HepG2 (cell line): ENCODE measurements around the gene ZNF48. TPM values are rescaled to one million over a fixed set of nuclear protein-coding genes. Genes with fewer than 3 reads are reported as not detected.
A peak's percentile ranks its signal among the peaks of the same experiment; 100 is the strongest.

Experiments
- AHR ChIP-seq: IDR thresholded peaks from 2 replicates; pipeline ENCODE4 v1.6.1; 2018; ENCODE audit warnings: missing genetic modification reagents, missing compliant biosample characterization
- CREM ChIP-seq, 2 experiments: sonication (generic) in 1 of 2; formaldehyde crosslinking in 1 of 2; IDR thresholded peaks; 2 replicates each; pipeline versions ENCODE4 v1.4.0 to v1.6.1; 2016 to 2020; ENCODE audit warnings: antibody characterized with exemption in 1 of 2, mild to moderate bottlenecking in 1 of 2, missing genetic modification reagents in 1 of 2
- FOXK2 ChIP-seq: fragments of 450-650 bp; IDR thresholded peaks from 2 replicates; pipeline ENCODE4 v1.6.1; 2016
- FUBP1 ChIP-seq: sonication (generic); formaldehyde crosslinking; IDR thresholded peaks from 2 replicates; pipeline ENCODE4 v1.5.1; 2020; ENCODE audit warnings: missing genetic modification reagents, mild to moderate bottlenecking, borderline replicate concordance
- GATAD1 ChIP-seq: IDR thresholded peaks from 2 replicates; pipeline ENCODE4 v1.6.1; 2016; ENCODE audit warnings: missing genetic modification reagents, missing compliant biosample characterization
- HIVEP1 ChIP-seq: sonication (generic); formaldehyde crosslinking; IDR thresholded peaks from 2 replicates; pipeline ENCODE4 v1.4.0; 2020; ENCODE audit warnings: mild to moderate bottlenecking, missing genetic modification reagents
- HNF4G ChIP-seq, 2 experiments: sonication (generic) in 1 of 2; formaldehyde crosslinking in 1 of 2; IDR thresholded peaks; 2 replicates each; pipeline versions ENCODE4 v1.4.0 to v1.6.1; 2011 to 2020; ENCODE audit warnings: borderline replicate concordance in 2 of 2, low read depth in 2 of 2, mild to moderate bottlenecking in 2 of 2, low read length in 1 of 2, missing genetic modification reagents in 1 of 2, moderate library complexity in 1 of 2
- MAFG ChIP-seq: sonication (generic); formaldehyde crosslinking; IDR thresholded peaks from 2 replicates; pipeline ENCODE4 v1.5.1; 2020; ENCODE audit warnings: mild to moderate bottlenecking, missing genetic modification reagents
- MBD4 ChIP-seq: IDR thresholded peaks from 2 replicates; pipeline ENCODE4 v1.6.1; 2012; ENCODE audit warnings: low read length, inconsistent platforms, borderline replicate concordance
- PHF8 ChIP-seq: sonication (generic); formaldehyde crosslinking; IDR thresholded peaks from 2 replicates; pipeline ENCODE4 v1.5.0; 2020; ENCODE audit warnings: missing genetic modification reagents
- SKIL ChIP-seq: sonication (generic); formaldehyde crosslinking; IDR thresholded peaks from 2 replicates; pipeline ENCODE4 v1.8.0; 2022; ENCODE audit warnings: missing genetic modification reagents, mild to moderate bottlenecking, moderate library complexity, borderline replicate concordance
- TSC22D2 ChIP-seq: sonication (generic); formaldehyde crosslinking; IDR thresholded peaks from 2 replicates; pipeline ENCODE4 v1.5.1; 2020; ENCODE audit warnings: missing genetic modification reagents, mild to moderate bottlenecking, borderline replicate concordance
- ZNF142 ChIP-seq: sonication (generic); formaldehyde crosslinking; IDR thresholded peaks from 2 replicates; pipeline ENCODE4 v1.4.0; 2020; ENCODE audit warnings: missing genetic modification reagents
- ZNF414 ChIP-seq: sonication (generic); formaldehyde crosslinking; IDR thresholded peaks from 2 replicates; pipeline ENCODE4 v1.5.0; 2020; ENCODE audit warnings: missing genetic modification reagents
- ZNF510 ChIP-seq: sonication (generic); formaldehyde crosslinking; IDR thresholded peaks from 2 replicates; pipeline ENCODE4 v1.4.0; 2020; ENCODE audit warnings: low read depth, mild to moderate bottlenecking, missing genetic modification reagents
- ZNF780A ChIP-seq: sonication (generic); formaldehyde crosslinking; IDR thresholded peaks from 2 replicates; pipeline ENCODE4 v1.8.0; 2022; ENCODE audit warnings: mild to moderate bottlenecking, missing genetic modification reagents, moderate library complexity
- ZNF891 ChIP-seq: sonication (generic); formaldehyde crosslinking; IDR thresholded peaks from 2 replicates; pipeline ENCODE4 v1.5.0; 2020; ENCODE audit warnings: mild to moderate bottlenecking, missing genetic modification reagents
- polyA plus RNA-seq, 8 experiments: library from polyadenylated mRNA; depleted of rRNA in 3 of 8; stranded (reverse) in 7 of 8; unstranded in 1 of 8; fragments of >200 nt; fragmentation: Illumina TruSeq in 4 of 8; extraction: Trizol in 4 of 8; gene quantifications; 2 replicates each; pipeline versions ENCODE4 v1.2.1 to v1.2.3, GENCODE V29; 2011 to 2016; ENCODE audit warnings: low read depth in 4 of 8, missing spikeins in 1 of 8, mixed read lengths in 1 of 8; ENCODE audit not compliant: insufficient read depth in 1 of 8
- total RNA-seq, 5 experiments: library from RNA; depleted of rRNA; stranded (reverse); fragments of >200 nt; fragmentation: Illumina TruSeq; extraction: Trizol; gene quantifications; 2 replicates each; pipeline ENCODE4 v1.2.3, GENCODE V29; 2016; ENCODE audit warnings: low read depth in 1 of 5
- TF ChIP-seq, protein P1 (sequence below): sonication (generic); formaldehyde crosslinking; IDR thresholded peaks from 2 replicates; pipeline ENCODE4 v1.8.0; 2022; ENCODE audit warnings: missing genetic modification reagents, low read depth, mild to moderate bottlenecking, borderline replicate concordance

The ZNF48 gene
- total and polyA plus RNA-seq, 2 of the 13 experiments (the other 11 are each of a cell fraction or from before 2014, with no cell fraction given): 9.9 to 12.3 TPM

DNA sequence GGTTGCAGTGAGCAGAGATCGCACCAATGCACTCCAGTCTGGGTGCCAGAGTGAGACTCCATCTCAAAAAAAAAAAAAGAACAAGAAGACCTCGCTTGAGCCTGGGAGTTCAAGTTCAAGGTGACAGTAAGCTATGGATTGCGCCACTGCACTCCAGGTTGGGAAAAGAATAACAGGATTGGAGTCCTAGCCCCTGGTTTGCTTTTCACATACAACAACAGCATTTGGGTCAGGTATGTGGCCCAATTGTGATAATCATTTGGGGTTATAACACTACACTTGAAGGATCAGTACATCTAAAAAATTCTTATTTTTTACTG, 53.9 kb downstream of the ZNF48 start (continued):
- TF ChIP-seq ZNF142 (CRISPR knock-in tag): no peak
- no peak for TF ChIP-seq ZNF414 (CRISPR knock-in tag)
- TF ChIP-seq FOXK2: no peak
- TF ChIP-seq ZNF780A (CRISPR knock-in tag): no peak
- TF ChIP-seq TSC22D2 (CRISPR knock-in tag): peak; percentile 82; the same call in 1 of the 2 replicates
- TF ChIP-seq AHR (CRISPR knock-in tag): no peak
- TF ChIP-seq, protein P1, sequence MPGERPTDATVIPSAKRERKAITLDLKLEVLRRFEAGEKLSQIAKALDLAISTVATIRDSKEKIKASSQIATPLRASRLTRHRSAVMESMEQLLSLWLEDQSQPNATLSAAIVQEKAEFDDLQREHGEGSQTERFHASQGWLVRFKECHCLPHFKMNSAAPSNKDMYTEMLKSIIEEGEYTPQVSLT (CRISPR knock-in tag): no peak
- TF ChIP-seq ZNF891 (CRISPR knock-in tag): no peak
- TF ChIP-seq MBD4: no peak
- no peak for TF ChIP-seq HIVEP1
- no peak for TF ChIP-seq FUBP1
- peak; percentile 73 for TF ChIP-seq SKIL (CRISPR knock-in tag)
- TF ChIP-seq CREM (IDR thresholded peaks at IDR 0.05): no peak
- TF ChIP-seq CREM (CRISPR knock-in tag; IDR thresholded peaks at IDR 0.05): no peak
- no peak for TF ChIP-seq MAFG (CRISPR knock-in tag)
- no peak for TF ChIP-seq ZNF510 (CRISPR knock-in tag)
- no peak for TF ChIP-seq HNF4G (IDR thresholded peaks at IDR 0.05; ENCODE audit: borderline replicate concordance, low read depth, low read length)
- TF ChIP-seq HNF4G (CRISPR knock-in tag; IDR thresholded peaks at IDR 0.05; ENCODE audit: borderline replicate concordance, low read depth): no peak
- peak; percentile 17; the same call in 1 of the 2 replicates for TF ChIP-seq PHF8 (CRISPR knock-in tag)
- TF ChIP-seq GATAD1: 0 out of 2 replicates have a peak, but pooled peaks have one; percentile 42
